NCI-H1092 treated with DMSO at 0.1 percent for 48 hours (cell line): ENCODE data around the gene ATP6V0A4.

Source experiments
- DNase-seq: peaks from one replicate; lab custom pipeline; 2025; lab: John Stamatoyannopoulos, UW

ATP6V0A4 gene

DNA sequence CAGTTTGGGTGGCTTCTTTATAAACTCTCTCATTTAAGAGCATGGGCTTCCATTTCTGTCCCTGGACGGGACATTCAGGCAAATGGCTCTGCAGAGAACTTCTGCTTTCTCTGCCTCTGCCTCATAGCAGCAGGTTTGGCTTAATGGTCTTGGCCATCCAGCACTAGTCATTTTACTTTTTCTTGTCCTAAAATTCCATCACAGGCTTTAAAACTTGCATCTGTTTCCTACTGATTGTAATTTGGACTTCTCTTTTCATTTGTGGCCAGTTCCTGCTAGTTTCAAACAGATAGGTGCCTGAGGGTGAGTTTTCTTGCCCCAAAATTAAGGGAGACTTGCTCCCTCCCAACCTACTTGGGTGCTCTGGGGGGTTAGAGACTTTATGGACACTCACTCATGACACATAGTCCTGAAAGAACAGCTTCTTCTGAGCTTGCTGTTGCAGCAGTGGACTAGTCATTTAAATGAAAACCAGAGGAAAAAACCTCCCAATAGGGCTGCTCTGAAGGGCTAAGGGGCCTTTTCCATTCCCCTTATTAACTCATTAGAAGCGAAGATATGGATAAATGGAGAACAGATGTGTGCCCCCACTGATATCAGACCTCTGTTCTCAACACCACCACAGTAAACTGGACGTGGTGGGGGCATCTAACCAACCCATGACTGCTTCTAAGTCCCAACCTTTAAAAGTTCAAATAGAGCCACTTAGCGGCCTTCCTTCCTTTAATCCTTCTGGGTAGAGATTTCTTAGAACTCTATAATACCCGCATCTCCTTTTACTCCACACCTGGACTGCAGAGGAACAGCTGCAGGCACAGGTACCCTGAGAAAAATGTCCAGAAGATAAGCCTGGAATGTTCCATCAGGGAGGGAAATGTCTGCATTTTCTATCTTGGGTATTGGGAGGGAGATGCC lies 135.7 kb downstream of the ATP6V0A4 start:
- no peak for DNase-seq

DNA sequence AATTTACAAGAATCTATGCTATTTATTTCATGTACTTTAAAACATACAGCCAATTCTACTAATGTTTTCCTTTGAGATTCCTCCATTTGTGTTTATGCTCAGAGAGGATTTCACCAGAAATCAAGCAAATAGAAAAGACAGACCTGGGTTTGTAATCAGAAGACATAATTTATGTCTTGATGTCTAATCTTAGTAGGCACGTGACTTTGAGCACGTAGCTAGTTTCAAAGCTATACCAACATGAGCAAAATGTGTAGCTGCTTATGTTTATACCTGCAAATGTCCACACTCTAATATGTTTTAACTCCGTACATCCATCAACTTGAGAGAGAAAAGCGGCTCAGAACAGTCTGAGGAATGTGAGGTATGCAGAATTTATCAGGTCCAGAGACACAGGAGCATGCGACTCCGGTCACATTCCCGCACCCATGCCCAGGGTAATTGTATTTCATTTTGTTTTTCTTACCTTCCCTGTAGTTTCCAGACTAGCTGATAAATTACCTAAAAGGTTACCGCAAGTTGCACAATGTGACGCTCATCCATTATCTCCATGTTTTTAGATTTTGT lies 136.8 kb downstream of the ATP6V0A4 start:
- DNase-seq: no peak

DNA sequence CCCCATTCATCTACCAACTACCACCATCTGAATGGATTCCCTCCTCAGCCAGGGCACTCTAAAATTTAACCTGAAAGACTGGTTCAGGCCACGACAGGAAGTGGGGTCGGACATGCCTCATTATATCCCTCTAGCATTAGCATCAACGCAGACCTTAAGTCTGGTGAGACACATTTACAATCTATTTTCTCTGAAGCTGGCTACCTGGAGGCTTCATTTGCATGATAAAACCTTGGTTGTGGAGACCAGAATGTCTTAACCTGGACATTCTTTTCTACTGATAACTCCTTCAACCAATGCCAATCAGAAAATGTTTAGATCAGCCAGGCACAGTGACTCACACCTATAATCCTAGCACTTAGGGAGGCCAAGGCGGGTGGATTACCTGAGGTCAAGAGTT lies 139.1 kb downstream of the ATP6V0A4 start:
- no peak for DNase-seq

DNA sequence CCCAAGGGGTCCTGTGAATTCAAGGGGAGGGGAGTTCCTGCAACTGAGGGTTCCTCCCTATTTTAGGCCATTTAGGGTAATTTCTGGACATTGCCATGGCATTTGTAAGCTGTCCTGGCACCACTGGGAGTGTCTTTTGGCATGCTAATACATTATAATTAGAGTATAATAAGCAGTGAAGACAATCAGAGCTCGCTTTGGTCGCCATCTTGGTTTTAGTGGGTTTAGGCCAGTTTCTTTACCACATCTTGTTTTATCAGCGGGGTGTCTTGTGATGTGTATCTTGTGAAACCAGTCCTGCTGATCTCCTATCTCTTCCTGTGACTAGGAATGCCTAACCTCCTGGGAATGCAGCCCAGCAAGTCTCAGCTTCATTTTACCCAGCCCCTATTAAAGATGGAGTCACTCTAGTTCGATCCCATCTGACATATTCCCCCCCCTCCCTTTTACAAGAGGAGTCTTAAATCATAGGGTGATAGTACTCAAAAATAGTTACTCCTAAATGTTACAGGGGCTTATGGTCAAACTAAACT lies 140.1 kb downstream of the ATP6V0A4 start:
- no peak for DNase-seq

DNA sequence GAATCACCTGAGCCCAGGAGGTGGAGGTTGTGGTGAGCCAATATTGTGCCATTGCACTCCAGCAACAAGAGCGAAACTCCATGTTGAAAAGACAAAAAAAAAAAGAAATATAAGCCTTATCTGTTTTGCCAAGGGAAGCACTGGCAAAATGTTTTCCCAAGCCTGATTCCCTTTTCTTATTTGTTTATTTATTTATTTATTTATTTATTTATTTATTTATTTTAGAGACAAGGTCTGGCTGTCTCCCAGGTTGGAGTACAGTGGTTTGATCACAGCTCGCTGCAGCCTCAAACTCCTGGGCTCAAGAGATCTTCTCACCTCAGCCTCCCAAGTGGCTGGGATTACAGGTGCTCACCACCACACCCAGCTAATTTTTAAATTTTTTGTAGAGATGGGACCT lies 141.0 kb downstream of the ATP6V0A4 start:
- DNase-seq: no peak
